Karpas-422 (cell line): ENCODE data around the gene TMEM271. TPM values are rescaled to one million over a fixed set of nuclear protein-coding genes. Genes with fewer than 3 reads are reported as not detected.

Experiments used
- DNase-seq: peaks from one replicate; pipeline ENCODE4 v3.0.0-alpha.2; 2015
- H2AFZ ChIP-seq: fragments of 200-600 bp; sonication (generic); 2 replicates; pipeline ENCODE4 v1.6.1; 2014; ENCODE audit warnings: antibody characterized with exemption, low read length, mixed read lengths
- H3K27ac ChIP-seq: fragments of 200-600 bp; sonication (generic); 2 replicates; pipeline ENCODE4 v1.5.1; 2014; ENCODE audit warnings: mild to moderate bottlenecking, low read length, moderate library complexity
- H3K27me3 ChIP-seq: fragments of 200-600 bp; sonication (generic); 2 replicates; pipeline ENCODE4 v1.6.1; 2014; ENCODE audit warnings: low read length, mixed read lengths
- H3K36me3 ChIP-seq: fragments of 200-600 bp; sonication (generic); 2 replicates; pipeline ENCODE4 v1.6.1; 2014; ENCODE audit warnings: low read length, mixed read lengths; ENCODE audit not compliant: insufficient read depth
- H3K4me1 ChIP-seq: fragments of 200-600 bp; sonication (generic); 2 replicates; pipeline ENCODE4 v1.6.1; 2014; ENCODE audit warnings: mild to moderate bottlenecking, low read length, mixed read lengths
- H3K4me2 ChIP-seq: fragments of 200-600 bp; sonication (generic); 2 replicates; pipeline ENCODE4 v1.6.1; 2014; ENCODE audit warnings: low read length, low read depth, mild to moderate bottlenecking; ENCODE audit not compliant: poor library complexity, severe bottlenecking
- H3K4me3 ChIP-seq: fragments of 200-600 bp; sonication (generic); 2 replicates; pipeline ENCODE4 v1.5.1; 2014; ENCODE audit warnings: mild to moderate bottlenecking, antibody characterized with exemption, low read length, mixed read lengths
- H3K79me2 ChIP-seq: fragments of 200-600 bp; sonication (generic); 2 replicates; pipeline ENCODE4 v1.6.1; 2014; ENCODE audit warnings: mild to moderate bottlenecking, low read length, mixed read lengths
- H3K9ac ChIP-seq: fragments of 200-600 bp; sonication (generic); 2 replicates; pipeline ENCODE4 v1.6.0; 2014; ENCODE audit warnings: low read length
- H3K9me2 ChIP-seq: fragments of 200-600 bp; sonication (generic), shearing (Covaris generic); replicated peaks from 2 replicates; pipeline ENCODE4 v1.6.0; 2014; ENCODE audit warnings: mild to moderate bottlenecking, low read length, moderate library complexity; ENCODE audit not compliant: insufficient read depth
- H3K9me3 ChIP-seq: fragments of 300-700, 200-600 bp; sonication (generic); 2 replicates; pipeline ENCODE4 v1.6.1; 2014; ENCODE audit warnings: low read length, mixed read lengths
- H4K20me1 ChIP-seq: fragments of 200-600 bp; sonication (generic); 2 replicates; pipeline ENCODE4 v1.6.1; 2014; ENCODE audit warnings: mild to moderate bottlenecking, antibody characterized with exemption, low read length, low read depth; ENCODE audit not compliant: insufficient read depth
- total RNA-seq: library from RNA; depleted of rRNA; stranded (reverse); fragments of >200 nt; shearing (Covaris generic); gene quantifications from 2 replicates; pipeline ENCODE4 v1.2.3, GENCODE V29; 2014; ENCODE audit warnings: low replicate concordance

Gene TMEM271
- total RNA-seq, 1 experiment from 2014 or later, result not detected

GRCh38 chr4:537436-538264, 38.4 kb downstream of the TMEM271 start:
- no peak overlapping the region for H3K4me3 ChIP-seq
- no peaks in the 10 kb centered on the region for H3K4me1 ChIP-seq
- no peak overlapping the region for H3K4me2 ChIP-seq
- H3K36me3 ChIP-seq, result peaks cover 33% of the 10 kb centered on the region
- no peaks in the 10 kb centered on the region for H3K9me2 ChIP-seq
- peaks cover 3% of the 10 kb centered on the region; the same call in 1 of the 2 replicates for H3K9me3 ChIP-seq
- no peaks in the 10 kb centered on the region for H4K20me1 ChIP-seq
- no peaks in the 10 kb centered on the region for H3K79me2 ChIP-seq
- DNase-seq, result no peak
- H3K27ac ChIP-seq, result no peak overlapping the region
- no peaks in the 10 kb centered on the region for H3K27me3 ChIP-seq
- H3K9ac ChIP-seq, result no peak overlapping the region
- no peak overlapping the region for H2AFZ ChIP-seq

- Histone ChIP-seq H3K4me1 (no peaks in the 10 kb centered on the region), H3K4me3 (no peak overlapping the region), H3K27me3 (no peaks in the 10 kb centered on the region), H3K79me2 (no peaks in the 10 kb centered on the region), H4K20me1 (no peaks in the 10 kb centered on the region), H3K9me2 (no peaks in the 10 kb centered on the region), H3K9ac (no peak overlapping the region), H3K27ac (no peak overlapping the region), H3K36me3 (peaks cover 41% of the 10 kb centered on the region), H2AFZ (no peak overlapping the region), H3K4me2 (no peak overlapping the region), H3K9me3 (peaks cover 3% of the 10 kb centered on the region; the same call in 1 of the 2 replicates)
- no peak for DNase-seq
These were observed 39.6 kb downstream of the TMEM271 start for GRCh38 chr4:536351-536972.

GRCh38 chr4:535924-536281, 40.2 kb downstream of the TMEM271 start:
- H3K9ac ChIP-seq, result no peak overlapping the region
- H3K9me3 ChIP-seq, result peaks cover 3% of the 10 kb centered on the region; the same call in 1 of the 2 replicates
- H3K4me3 ChIP-seq, result no peak overlapping the region
- H3K4me2 ChIP-seq, result no peak overlapping the region
- peaks cover 44% of the 10 kb centered on the region for H3K36me3 ChIP-seq
- DNase-seq, result no peak
- no peaks in the 10 kb centered on the region for H4K20me1 ChIP-seq
- no peaks in the 10 kb centered on the region for H3K4me1 ChIP-seq
- no peak overlapping the region for H2AFZ ChIP-seq
- no peaks in the 10 kb centered on the region for H3K27me3 ChIP-seq
- H3K79me2 ChIP-seq, result no peaks in the 10 kb centered on the region
- H3K9me2 ChIP-seq, result no peaks in the 10 kb centered on the region
- no peak overlapping the region for H3K27ac ChIP-seq

GRCh38 chr4:535181-535923, 40.7 kb downstream of the TMEM271 start:
- Histone ChIP-seq H3K79me2 (no peaks in the 10 kb centered on the region), H2AFZ (no peak overlapping the region), H3K27me3 (no peaks in the 10 kb centered on the region), H3K36me3 (peaks cover 49% of the 10 kb centered on the region), H3K27ac (no peak overlapping the region), H3K4me3 (no peak overlapping the region), H3K9ac (no peak overlapping the region), H4K20me1 (no peaks in the 10 kb centered on the region), H3K9me2 (no peaks in the 10 kb centered on the region), H3K9me3 (no peaks in the 10 kb centered on the region; the same call in 1 of the 2 replicates), H3K4me1 (no peaks in the 10 kb centered on the region), H3K4me2 (no peak overlapping the region)
- no peak for DNase-seq

- Histone ChIP-seq H3K4me2 (no peak overlapping the region), H3K9me3 (no peaks in the 10 kb centered on the region; the same call in 1 of the 2 replicates), H3K4me1 (no peaks in the 10 kb centered on the region), H3K9me2 (no peaks in the 10 kb centered on the region), H3K9ac (no peak overlapping the region), H3K27ac (no peak overlapping the region), H3K79me2 (no peaks in the 10 kb centered on the region), H3K4me3 (no peak overlapping the region), H3K36me3 (peaks cover 56% of the 10 kb centered on the region), H3K27me3 (no peaks in the 10 kb centered on the region), H4K20me1 (no peaks in the 10 kb centered on the region), H2AFZ (no peak overlapping the region)
- no peak for DNase-seq
These were observed 41.4 kb downstream of the TMEM271 start for GRCh38 chr4:534576-535151.

- no peaks in the 10 kb centered on the region; the same call in 1 of the 2 replicates for H3K9me3 ChIP-seq
- H3K9ac ChIP-seq, result no peak overlapping the region
- no peak overlapping the region for H3K4me2 ChIP-seq
- H2AFZ ChIP-seq, result no peak overlapping the region
- DNase-seq, result no peak
- H4K20me1 ChIP-seq, result no peaks in the 10 kb centered on the region
- no peak overlapping the region for H3K27ac ChIP-seq
- H3K36me3 ChIP-seq, result peaks cover 57% of the 10 kb centered on the region
- H3K4me1 ChIP-seq, result no peaks in the 10 kb centered on the region
- no peaks in the 10 kb centered on the region for H3K27me3 ChIP-seq
- H3K9me2 ChIP-seq, result no peaks in the 10 kb centered on the region
- no peak overlapping the region for H3K4me3 ChIP-seq
- H3K79me2 ChIP-seq, result no peaks in the 10 kb centered on the region
These were observed 42.0 kb downstream of the TMEM271 start for GRCh38 chr4:534101-534575.

- H3K9ac ChIP-seq, result no peak overlapping the region
- H3K36me3 ChIP-seq, result peaks cover 56% of the 10 kb centered on the region
- H3K79me2 ChIP-seq, result no peaks in the 10 kb centered on the region
- H4K20me1 ChIP-seq, result no peaks in the 10 kb centered on the region
- no peak overlapping the region for H3K4me3 ChIP-seq
- no peak overlapping the region for H3K4me2 ChIP-seq
- no peaks in the 10 kb centered on the region for H3K9me2 ChIP-seq
- H2AFZ ChIP-seq, result no peak overlapping the region
- H3K9me3 ChIP-seq, result no peaks in the 10 kb centered on the region; the same call in 1 of the 2 replicates
- DNase-seq, result no peak
- H3K27ac ChIP-seq, result no peak overlapping the region
- H3K27me3 ChIP-seq, result no peaks in the 10 kb centered on the region
- H3K4me1 ChIP-seq, result no peaks in the 10 kb centered on the region
These were observed 42.6 kb downstream of the TMEM271 start for GRCh38 chr4:533318-534100.
